HG03135 (cell line): ENCODE data around the gene MYL10.

Source experiments
- ATAC-seq: cut with Tn5 transposase; IDR thresholded peaks from one replicate; pipeline ENCODE4 v1.9.1; 2021; ENCODE audit warnings: mild to moderate bottlenecking, moderate library complexity; ENCODE audit not compliant: unreplicated experiment

The MYL10 gene

DNA sequence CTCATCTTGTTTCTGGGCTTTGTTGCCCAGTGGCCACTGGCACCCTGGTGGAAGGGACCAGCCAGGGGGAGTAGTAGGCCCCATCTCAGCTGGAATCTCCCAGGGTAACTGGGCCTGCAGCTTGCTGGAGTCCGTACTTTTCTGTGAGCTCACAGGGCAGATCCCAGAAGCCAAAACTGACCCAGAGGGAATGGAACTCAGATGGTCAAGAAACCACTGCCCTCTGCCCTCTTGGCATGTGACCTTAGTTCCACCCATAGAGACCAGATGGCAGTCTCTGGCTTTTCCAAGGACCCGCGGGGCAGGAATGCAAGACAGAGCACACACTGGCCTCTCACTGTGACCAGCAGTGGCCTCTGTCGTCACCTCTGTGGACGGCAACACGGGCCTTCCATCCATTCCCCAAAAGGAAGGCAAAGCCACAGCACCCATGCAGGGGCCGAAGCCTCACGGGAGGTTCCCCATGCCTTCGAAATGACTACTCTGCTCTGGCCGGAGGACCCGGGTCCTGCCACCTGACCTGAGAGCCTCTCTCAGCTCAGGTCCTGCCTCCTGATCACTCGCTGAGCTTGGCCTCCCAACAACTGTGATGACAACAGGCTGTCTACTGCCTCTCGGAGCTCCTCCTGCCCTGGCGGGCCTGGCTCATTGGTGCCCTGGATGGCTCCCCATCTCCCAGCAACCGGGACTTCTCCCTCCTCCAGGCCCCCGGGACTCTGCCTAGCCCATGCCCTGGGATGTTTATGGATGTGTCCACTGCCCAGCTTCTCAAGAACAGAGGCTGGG lies 29.9 kb downstream of the MYL10 start:
- ATAC-seq = no peak

- no peak for ATAC-seq
Observed at GRCh38 chr7:101598422-101598985, 30.6 kb downstream of the MYL10 start.

- no peak for ATAC-seq
Observed at GRCh38 chr7:101597941-101598340, 31.2 kb downstream of the MYL10 start.

- ATAC-seq = no peak
Observed at GRCh38 chr7:101596898-101597297, 32.2 kb downstream of the MYL10 start.

- no peak for ATAC-seq
Observed at GRCh38 chr7:101595766-101596537, 33.1 kb downstream of the MYL10 start.

DNA sequence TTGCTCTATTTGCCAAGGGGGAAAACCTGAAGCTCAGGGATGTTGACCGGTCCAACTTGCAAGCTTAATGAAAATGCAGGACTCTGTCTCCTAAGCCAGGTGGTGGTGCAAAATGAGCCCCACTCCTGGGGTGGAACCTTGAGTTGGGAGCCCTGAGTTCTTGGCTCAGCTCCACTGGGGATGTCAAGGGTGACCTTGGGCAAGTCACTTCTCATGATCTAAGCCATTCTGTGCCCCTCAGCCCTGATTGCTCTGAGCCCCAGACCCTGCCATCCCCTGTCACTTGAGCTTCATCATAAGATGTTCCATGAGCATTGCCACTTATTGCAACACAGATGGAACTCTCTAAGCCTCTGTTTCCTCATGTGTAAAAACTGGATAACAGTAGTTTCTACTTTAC lies 33.9 kb downstream of the MYL10 start:
- ATAC-seq = no peak

DNA sequence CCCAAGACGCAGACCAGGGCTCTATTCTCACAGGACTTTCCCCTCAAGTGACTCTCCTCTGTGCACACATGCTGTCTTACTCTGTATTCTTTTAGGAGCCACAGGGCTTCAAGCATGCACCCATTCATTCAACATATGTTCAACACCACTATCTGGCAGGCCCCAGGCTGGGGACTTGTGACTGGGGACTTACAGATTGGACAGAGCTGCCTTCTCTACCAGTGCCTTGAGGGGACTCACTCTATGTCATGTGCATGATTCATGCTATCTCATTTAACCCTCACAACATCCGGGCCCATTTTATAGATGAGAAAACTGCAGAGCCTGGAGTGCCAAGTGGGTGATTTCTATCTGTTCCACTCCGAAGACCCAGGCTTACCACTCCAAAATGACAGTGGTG lies 34.3 kb downstream of the MYL10 start:
- ATAC-seq = no peak

- ATAC-seq = no peak
Observed at GRCh38 chr7:101593556-101593955, 35.5 kb downstream of the MYL10 start.

GRCh38 chr7:101591504-101591903 lies 37.6 kb downstream of the MYL10 start:
- no peak for ATAC-seq

- ATAC-seq = no peak
Observed at GRCh38 chr7:101590663-101591435, 38.2 kb downstream of the MYL10 start.

DNA sequence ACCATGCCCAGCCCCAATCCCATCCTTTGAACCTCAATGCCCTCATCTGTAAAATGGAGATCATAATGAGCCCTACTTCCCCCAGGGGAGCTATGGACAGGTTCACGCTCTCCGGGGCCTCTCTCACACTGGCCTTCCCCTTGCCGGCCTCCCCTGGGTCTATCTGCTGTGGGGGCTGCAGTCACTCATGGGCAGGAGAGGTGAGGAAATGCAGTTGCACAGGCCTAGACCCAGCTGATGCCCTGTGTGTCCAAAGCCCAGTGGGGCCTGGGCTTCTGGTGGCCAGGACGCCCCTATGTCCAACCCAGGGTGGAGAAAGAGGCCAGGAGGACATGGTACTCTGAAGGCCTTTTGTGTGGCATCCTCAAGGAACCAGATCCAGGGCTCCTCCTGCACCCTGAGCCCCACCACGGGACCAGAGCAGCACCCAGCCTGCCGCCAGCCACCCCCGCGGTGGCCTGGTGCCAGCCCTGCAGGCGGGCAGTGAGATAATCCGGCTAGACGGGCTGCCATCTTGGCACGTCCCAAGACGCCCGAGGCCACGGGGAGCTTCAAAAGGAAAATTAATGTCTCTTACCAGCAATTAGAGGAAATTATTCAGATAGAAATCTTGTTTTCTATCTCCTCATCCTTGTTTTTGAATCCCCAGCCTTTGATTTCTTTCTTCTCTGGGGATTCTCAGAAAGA lies 39.0 kb downstream of the MYL10 start:
- no peak for ATAC-seq

- ATAC-seq = no peak
Observed at GRCh38 chr7:101589052-101589451, 40.0 kb downstream of the MYL10 start.

DNA sequence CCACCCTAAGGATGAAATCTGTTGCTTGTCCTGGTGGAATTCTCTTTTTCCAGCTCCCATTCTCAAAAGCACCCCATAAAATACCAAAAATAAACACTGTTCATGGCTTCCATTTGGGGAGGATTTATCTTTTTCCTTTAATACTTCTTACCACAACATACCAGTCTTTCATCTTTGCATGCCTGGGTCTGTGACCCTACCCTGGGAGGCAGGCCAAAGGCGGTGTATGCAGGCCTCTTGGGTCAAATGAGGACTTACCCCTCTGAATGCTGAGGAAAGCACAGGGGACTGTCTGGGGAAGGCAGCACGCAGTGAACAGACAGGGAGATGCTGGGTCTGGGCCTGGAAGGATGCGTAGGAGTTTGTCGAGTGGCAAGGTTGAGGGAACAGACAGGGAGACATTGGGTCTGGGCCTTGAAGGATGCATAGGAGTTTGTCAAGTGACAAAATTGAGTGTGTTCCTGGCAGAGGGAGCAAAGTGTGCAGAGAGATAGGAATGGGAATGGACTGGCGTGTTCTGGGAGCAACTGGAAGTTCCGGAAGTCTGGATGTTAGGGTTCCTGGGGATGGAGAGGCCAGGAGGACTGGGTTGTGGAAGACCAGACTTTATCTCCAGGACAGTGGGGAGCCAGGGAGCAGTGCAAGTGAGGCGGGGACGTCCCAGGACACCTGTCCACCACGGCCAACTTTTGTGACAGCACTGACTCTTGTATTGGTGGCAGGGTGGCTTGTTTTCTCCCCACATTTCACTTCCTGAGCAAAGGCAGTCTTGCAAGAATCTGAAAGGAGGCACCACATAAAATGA lies 40.8 kb downstream of the MYL10 start:
- no peak for ATAC-seq

DNA sequence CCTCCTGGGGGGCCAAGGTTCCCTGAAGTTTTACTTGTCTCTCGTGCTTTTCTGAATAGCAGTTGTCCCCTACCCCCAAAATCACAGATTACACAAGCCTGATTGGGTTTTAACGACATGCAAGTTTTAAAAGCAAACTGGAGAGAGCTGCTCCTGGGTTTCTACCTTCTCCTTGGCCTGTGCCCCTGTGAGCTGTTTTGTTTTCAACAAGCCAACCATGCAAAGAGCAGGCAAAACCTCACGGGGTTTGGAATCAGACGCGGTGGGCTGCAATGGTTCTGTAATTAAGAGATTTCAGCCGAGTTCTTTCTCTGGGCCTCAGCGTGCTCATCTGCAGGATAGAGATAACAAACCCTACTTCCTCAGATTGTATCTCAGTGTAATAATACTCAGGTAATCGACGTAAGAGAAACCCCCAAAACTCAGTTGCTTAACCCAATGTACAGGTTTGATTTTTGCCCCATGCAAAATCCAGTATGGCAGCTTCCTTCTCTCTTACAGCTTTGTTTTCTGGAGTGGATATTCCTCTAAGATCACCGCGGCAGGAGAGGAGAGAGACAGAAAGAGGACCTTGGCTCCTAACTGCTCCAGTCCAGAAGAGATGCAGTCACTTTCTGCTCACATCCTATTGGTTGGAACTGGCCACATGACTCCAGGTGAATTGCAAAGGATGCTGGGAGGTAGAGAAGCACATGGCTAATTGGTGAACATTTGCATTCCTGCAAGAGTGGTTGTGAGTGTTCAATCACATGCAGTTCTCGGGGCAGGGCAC lies 42.0 kb downstream of the MYL10 start:
- no peak for ATAC-seq

- no peak for ATAC-seq
Observed at GRCh38 chr7:101586078-101586905, 42.8 kb downstream of the MYL10 start.

GRCh38 chr7:101582971-101583370 lies 46.1 kb downstream of the MYL10 start:
- no peak for ATAC-seq

DNA sequence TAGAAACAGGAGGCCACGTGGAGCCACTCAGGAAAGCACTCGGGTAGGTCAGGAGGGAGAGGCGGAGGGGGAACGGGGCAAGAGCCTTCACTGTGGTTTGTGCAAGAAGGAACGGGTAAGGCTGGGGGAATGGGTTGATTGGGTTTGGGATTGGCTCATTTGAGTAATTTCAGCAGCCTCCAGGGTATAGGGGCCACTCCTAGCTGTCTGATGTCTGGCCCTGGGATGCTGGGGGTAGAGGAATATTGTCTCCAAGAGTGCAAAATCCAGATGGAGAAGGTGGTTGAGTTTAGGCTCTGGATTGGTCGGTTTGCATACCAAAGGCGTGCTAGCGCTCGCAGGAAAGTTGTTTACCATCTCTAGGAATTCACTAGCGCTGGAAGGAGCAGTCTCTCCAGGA lies 47.2 kb downstream of the MYL10 start:
- ATAC-seq = no peak

DNA sequence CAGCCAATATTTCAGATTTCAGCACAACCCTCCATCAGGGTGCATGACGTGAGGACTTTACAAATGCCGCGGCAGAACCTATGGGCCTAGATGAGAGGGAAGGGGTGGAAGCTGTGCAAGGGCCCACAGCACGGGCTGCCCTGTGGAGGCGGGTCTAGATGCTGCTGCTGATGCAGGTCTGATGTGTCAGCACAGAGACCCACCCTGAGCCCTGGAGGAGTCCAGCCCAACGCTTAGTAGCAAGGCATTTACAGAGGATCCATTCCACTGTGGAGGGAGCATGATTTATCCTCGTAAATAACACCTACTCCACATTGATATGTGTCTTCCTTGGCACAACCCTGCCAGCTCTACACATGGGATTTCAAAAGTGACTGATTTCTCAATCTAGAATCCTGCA lies 48.5 kb downstream of the MYL10 start:
- ATAC-seq = no peak
